ENCODE results near the gene SVIL. TPM values are rescaled to one million over a fixed set of nuclear protein-coding genes. Genes with fewer than 3 reads are reported as not detected.

The SVIL gene
- total RNA-seq, 4 donors from 2014 or later, result 24.0 to 82.2 (median 49.7) TPM

GRCh38 chr10:29409241-29410054 is 225.3 kb downstream of the SVIL start:
- TF ChIP-seq CTCF (IDR thresholded peaks at IDR 0.05; ENCODE audit: low read depth), result no peak

- no peak for TF ChIP-seq CTCF (IDR thresholded peaks at IDR 0.05; ENCODE audit: low read depth)
Measured at GRCh38 chr10:29408847-29409240, 225.9 kb downstream of the SVIL start.

Small RNA genes within 50 kb of the gene (small RNA-seq; reads per million reads assigned to genes)
- gene MIR604 (not detected), gene MIR938 (not detected), gene RF00105 (not detected)
